LNCaP clone FGC (cell line): ENCODE measurements around the gene PIEZO2.

Experiments used
- DNase-seq: peaks from one replicate; pipeline ENCODE4 v3.0.0-alpha.2; 2011; ENCODE audit warnings: low read depth
- H3K4me3 ChIP-seq: 2 replicates; pipeline ENCODE4 v1.5.1; 2011; ENCODE audit warnings: mild to moderate bottlenecking, low read depth, low read length, control low read depth
- CTCF ChIP-seq: IDR thresholded peaks from 2 replicates; pipeline ENCODE4 v1.5.1; 2012; ENCODE audit warnings: mild to moderate bottlenecking; ENCODE audit not compliant: control insufficient read depth, insufficient read depth; ENCODE audit errors: extremely low read depth

Gene PIEZO2

GRCh38 chr18:10745971-10746370, 403.4 kb downstream of the PIEZO2 start:
- DNase-seq, result no peak
- no peak overlapping the region for H3K4me3 ChIP-seq
- TF ChIP-seq CTCF, result no peak

DNA sequence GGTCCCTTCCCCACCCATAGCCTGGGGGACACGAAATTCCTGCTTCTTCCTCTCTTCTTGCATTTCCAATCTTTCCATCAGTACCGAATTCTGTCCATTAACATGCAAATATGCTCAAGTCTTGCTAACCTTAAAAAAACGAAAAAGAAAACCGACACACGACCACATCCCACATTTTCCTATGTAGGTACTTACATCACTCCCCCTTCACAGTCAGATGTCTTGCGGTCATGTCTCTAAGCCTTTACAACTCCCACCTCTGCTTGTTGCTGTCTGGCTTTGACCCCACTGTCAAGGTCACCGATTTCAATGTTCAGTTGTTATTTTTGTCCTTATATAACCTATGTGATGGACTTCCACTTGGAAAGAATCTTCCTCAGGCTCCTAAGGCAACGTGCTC, 404.1 kb downstream of the PIEZO2 start:
- no peak overlapping the region for H3K4me3 ChIP-seq
- DNase-seq, result no peak
- TF ChIP-seq CTCF, result no peak

DNA sequence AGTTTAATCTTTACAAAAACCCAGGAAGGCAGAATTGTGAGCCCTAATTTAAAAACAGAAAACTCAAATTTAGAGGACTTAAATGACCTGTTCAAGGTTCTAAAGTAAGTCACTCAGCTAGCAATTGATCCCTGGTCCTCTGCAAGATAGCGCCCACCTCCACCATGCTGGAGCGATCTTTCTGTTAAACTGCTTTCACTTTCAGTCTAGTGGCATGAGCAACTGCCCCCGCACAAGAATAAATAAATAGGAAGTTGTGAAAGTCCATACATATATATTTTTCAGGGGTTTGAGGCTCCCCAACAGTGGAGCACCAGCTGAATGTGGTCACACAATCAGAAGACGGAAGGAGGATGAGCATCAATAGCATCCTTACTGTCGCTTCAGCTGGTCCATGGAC, 405.6 kb downstream of the PIEZO2 start:
- TF ChIP-seq CTCF, result no peak
- no peak for DNase-seq
- H3K4me3 ChIP-seq, result no peak overlapping the region

GRCh38 chr18:10739152-10739551, 410.2 kb downstream of the PIEZO2 start:
- no peak for TF ChIP-seq CTCF
- H3K4me3 ChIP-seq, result no peak overlapping the region
- no peak for DNase-seq

DNA sequence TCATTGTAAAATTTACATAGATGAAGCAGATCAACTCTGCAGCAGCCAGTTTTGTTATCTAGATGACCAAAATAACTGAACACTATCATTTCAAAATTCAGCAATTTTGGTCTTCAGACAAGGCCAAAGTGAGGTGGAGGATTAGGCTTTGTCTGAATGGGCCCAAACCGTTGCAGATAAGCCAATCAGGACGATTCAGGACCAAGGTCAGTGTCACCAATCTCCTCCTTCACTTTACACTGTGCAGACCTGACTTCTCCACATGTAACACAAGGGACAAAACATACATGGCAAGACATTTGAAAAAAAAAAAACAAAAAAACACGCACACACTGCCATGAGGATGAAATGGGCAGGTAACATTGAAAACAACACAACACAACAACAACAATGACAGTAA, 412.4 kb downstream of the PIEZO2 start:
- no peak for DNase-seq
- no peak overlapping the region for H3K4me3 ChIP-seq
- no peak for TF ChIP-seq CTCF

- no peak for DNase-seq
- H3K4me3 ChIP-seq, result no peak overlapping the region
- TF ChIP-seq CTCF, result no peak
Observed at GRCh38 chr18:10732990-10733389, 416.4 kb downstream of the PIEZO2 start.

GRCh38 chr18:10727477-10727876, 421.9 kb downstream of the PIEZO2 start:
- no peak for DNase-seq
- no peak for TF ChIP-seq CTCF
- no peak overlapping the region for H3K4me3 ChIP-seq
